ACHN (cell line): ENCODE results near the gene AKT1S1.
"Not testable (repeated sequence)": the region's sequence is repeated elsewhere in the genome, so short reads cannot be mapped to it uniquely, and the experiment has no call there.

Experiments used
- DNase-seq: peaks from one replicate; pipeline ENCODE4 v3.0.0-alpha.2; 2015
- in situ Hi-C: cut with HindIII; loops from 2 replicates; pipeline ENCODE4 v1.10.0; 2017; ENCODE audit warnings: low sequenced_read_pairs, low pct_ligation_motif_present, low pct_unique_long_range_greater_than_20kb

Gene AKT1S1

DNA sequence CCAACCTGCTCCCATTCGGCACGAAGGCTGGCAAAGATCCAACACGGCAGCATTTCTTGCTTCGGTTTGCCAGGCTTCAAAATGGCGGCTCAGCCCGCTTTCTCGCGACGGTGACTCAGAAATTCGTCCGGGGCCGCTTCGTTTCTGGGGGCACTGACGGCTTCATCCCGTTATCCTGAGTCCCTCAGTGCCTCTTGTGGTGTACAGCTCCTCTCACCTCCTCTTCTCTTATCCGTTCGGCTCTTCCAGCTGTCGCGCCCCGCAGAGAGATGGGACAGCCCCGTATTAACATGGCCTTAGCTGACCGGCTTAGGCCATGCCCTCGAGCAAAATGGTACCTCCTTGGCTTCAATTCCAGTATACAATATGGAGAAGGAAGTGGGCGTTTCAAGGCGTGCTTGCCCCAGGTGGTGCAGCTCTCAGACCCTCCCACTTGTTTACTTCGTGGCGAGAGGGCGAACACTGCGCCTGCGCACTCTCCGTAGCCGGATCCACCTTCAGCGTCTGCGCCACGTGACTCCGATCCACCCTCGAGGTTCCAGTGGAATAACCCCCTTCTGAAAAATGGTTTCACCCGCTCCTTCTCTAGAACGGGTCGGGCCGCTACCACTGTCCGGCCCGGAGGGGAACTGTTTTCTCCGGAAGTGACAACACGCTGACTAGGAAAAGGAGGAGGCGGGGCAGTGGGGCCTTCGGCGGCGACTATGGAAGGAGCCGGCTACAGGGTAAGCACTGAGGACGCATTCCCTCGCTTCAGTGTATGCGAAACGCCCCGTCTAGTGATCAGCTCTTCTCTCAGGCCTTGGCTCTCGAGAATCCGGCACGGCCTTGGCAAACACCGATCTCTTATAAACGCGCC, at the start of gene AKT1S1, which contains the start of gene TBC1D17:
Gene AKT1S1, minus strand, starts transcription at position 336 of the 859 bp plus-strand sequence. CDS start 4,060 bp downstream, outside the sequence.
Gene TBC1D17, plus strand, starts transcription at position 683 of the 859 bp plus-strand sequence. Its CDS starts 22 bp downstream, at position 705.
- in situ Hi-C loops: no loop called here
- peak; percentile 98 for DNase-seq

DNA sequence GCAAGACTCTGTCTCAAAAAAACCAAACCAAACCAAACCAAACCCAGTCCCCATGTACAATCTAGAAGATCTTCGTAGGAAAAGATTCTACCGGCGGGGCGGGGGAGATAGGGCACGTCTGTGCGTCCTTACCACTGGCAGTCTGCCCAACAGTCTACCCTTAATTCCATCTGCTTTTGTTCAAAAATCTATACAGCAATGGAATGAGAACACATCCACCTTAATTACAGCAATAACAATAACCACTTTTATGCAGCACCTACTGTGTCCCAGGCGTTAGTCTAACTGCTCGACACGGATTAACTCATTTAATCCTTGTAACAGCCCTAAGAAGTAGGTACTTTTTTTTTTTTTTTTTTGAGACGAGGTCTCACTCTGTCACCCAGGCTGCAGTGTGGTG, 49.4 kb upstream of the AKT1S1 start:
- no peak for DNase-seq
- in situ Hi-C loops: no loop called here

DNA sequence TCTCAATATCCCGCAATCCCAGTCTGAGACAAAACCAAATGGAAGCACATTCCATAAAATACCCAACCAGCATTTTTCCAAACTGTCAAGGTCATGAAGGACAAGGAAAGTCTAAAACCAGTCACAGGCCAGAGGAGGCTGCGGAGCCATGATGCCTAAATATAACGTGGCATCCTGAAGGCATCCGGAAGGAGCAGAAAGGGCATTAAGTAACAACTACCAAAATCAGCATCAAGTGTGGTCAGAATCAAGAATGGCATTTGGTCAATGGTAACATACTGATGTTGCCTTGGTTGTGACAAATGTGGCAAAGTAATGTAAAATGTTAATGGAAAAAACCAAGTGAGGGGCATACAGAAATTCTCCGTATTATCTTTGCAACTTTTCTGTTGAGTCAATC, 48.3 kb upstream of the AKT1S1 start:
- no peak for DNase-seq

GRCh38 chr19:49924881-49925210, 47.7 kb upstream of the AKT1S1 start:
- DNase-seq, in situ Hi-C loops: not testable (repeated sequence)

More for the DNA sequence above, 48.3 kb upstream of the AKT1S1 start:
- in situ Hi-C loops: no loop called here

DNA sequence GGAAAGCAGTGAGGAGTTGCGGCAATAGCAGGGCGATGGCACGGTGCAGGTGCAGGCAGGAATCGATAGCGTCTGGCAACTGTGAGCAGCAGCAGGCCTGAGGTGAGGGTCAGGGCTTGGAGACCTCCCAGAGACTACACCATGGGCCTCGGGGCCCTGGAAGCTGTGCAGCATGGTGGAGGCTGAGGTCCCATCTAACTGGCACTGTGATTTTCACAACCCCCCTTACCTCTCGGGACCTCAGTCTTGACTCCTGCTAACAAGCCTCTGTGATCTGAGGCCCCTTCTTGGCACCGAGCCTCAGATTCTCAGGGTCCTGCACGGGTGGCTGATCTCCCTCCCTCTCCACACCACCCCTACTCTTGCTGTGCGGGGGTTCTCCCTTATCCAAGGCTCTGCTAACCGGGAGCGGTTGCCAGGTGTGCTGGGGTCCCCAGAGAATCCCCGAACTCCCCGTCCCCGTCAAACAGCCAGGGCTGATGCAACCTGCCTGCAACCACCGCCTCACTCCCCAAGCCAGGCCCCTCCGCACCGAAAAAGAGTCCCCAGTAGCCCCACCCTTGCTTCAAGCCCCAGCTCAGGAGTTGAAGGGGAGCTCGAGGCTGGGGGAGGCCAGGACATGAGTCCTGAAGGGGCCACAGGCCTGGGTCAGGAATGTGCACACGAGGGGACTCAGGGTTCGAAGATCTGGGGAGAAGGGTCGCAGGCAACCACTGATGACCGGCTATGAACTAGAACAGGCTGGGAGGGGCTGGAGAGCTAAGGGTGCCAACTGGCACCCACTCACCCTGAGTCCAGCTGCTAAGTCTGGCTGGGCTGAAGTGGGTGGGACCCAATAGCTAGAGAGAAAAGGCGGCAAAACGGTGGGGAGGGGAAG, 47.1 kb upstream of the AKT1S1 start:
- DNase-seq: no peak
- in situ Hi-C loops: no loop called here

DNA sequence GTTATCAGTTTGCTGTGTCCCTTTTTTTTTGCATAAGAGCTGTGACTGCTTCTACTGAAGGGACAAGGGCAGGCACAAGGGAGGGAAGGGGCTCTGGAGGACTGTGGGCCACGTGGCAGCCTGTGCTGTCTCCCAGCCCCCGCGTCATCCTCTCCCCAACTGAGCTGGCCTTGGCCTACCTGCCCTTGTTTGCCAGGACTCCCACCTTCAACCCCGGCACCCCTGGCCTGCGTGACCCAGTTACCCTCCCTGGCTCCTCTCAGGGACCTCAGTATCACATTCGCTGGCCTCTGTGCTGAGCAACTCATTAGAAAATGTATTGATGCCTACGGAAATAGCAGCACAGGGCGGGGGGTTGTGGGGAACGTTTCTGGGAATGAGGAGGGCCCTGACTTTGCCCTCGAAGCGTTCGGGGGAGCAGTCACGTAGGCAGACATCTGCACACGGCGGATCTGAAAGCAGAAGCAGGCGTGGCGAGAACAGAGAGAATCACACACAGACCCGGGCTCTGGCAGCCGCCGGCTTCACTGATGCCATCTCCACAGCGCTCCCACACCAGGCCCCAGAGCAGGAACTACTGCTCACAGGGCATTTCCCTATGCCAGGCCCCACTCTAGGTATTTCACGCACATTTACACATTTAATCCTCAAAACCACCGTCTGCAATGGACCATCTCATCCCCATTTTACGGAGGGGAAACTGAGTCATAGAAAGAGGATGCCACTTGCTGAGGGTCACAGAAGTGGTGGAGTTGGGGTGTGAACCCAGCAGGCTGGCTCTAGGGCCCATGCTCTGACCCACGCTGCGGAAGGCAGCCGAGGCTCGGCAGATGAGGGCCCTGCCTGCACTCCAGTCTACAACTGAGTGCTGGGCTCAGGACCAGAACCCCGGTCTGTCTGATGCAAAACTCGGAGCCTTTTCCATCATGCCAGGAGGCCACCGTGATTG, 46.2 kb upstream of the AKT1S1 start:
- DNase-seq: no peak
- in situ Hi-C loops: no loop called here

GRCh38 chr19:49921871-49922795, 45.0 kb upstream of the AKT1S1 start:
- no peak for DNase-seq
- in situ Hi-C loops: no loop called here

GRCh38 chr19:49920624-49921363, 43.6 kb upstream of the AKT1S1 start:
- in situ Hi-C loops: no loop called here
- no peak for DNase-seq

DNA sequence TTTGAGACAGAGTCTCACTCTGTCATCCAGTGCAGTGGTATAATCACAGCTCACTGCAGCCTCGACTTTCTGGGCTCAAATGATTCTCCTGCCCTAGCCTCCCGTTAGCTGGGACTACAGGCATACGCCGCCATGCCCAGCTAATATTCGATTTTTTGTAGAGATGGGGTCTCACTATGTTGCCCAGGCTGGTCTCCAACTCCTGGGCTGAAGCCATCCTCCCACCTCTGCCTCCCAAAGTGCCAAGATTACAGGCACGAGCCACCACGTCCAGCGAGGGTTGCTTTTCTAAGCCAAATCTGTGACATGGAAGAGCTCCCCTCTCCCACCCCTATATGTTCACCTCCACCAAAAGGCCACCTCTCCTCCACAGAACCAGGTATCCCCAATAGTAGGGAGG, 40.9 kb upstream of the AKT1S1 start:
- DNase-seq: no peak
- in situ Hi-C loops: no loop called here

GRCh38 chr19:49916839-49917733, 39.9 kb upstream of the AKT1S1 start:
- no peak for DNase-seq
- in situ Hi-C loops: no loop called here

DNA sequence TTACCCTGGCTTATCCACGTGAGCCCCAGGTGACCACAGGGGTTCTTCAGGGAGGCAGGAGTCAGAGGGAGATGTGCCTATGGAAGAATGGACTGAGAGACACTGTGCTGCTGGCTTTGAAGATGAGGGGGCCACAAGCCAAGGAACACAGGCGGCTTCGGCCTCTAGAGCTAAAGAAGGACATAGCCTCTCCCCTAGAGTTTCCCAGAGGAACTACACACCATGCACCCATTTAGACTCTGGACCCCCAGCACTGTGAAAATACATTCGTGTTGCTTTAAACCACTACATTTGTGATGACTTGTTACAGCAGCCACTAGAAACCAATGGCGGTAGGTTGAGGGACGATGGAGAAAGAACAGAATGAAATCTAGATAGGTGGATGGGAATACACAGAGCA, 38.1 kb upstream of the AKT1S1 start:
- no peak for DNase-seq
- in situ Hi-C loops: no loop called here

- in situ Hi-C loops: no loop called here
- DNase-seq: no peak
Observed at GRCh38 chr19:49913720-49914119, 36.6 kb upstream of the AKT1S1 start.

GRCh38 chr19:49912965-49913685, 36.0 kb upstream of the AKT1S1 start:
- no peak for DNase-seq
- in situ Hi-C loops: no loop called here

DNA sequence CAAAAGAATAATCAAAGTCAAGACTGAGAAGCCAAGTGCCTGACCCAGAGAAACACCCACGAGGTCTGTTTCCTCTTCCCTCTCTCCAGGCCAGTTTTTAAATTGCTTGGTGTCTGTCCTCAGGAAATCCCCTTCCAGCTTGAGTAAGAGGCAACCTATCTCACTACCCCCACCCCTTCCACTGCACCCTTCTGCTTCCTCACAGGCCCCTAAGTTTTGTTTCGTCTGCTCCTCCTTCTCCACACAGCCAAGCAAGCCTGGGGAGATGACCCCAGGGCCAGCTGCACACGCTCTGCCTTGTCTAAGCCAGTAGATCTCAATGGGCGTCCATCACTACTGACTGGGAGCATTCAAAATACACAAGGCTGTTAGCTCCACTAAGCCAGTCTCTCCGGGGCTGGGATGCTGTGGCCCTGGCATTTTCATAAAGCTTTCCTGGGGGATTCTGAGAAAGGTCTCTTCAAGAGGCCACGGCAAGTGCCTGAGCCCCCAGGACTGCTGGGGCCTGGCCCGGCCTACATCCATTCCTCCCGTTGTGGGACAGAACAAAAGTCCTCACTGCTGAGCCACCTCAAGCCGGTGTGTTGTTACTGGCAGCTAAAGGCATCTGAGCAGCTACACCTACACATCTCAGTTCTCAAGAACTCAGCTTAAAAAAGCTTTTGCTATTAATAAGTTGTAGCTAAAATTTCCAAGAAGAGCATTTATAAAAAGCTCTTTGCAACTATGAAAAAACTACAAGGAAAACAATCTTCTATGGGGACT, 34.4 kb upstream of the AKT1S1 start:
- no peak for DNase-seq
- in situ Hi-C loops: no loop called here

DNA sequence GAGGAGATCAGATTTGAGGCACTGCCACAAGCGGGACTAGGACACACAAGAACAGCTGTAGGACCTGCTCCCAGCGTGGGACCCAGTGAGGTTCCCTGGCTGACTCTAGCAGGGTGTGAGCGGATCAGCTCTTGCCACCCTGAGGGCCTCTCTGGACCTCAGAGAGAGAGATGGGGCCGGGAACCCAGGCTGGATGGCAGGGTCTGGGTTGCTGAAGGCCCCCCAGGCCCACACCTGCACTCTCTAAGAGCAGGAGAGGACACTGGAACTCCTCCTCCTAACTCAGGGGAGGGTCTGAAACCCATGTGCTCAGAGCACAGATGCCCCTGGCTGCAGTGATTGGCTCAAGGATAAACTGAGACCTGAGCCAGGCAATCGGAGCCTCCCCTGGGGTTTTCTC, 33.0 kb upstream of the AKT1S1 start:
- in situ Hi-C loops: no loop called here
- no peak for DNase-seq
